ENCODE results near the gene DLAT.

GRCh38 chr11:111986589-111986988, 38.6 kb upstream of the DLAT start:
- TF ChIP-seq EZH2 (IDR thresholded peaks at IDR 0.05; ENCODE audit: borderline replicate concordance, low read depth, low read length, poor library complexity, severe bottlenecking) (no peak), CTCF (conservative IDR thresholded peaks at IDR 0.05; ENCODE audit: low read depth, low read length) (no peak)
